Measurements from ENCODE around the gene GBE1. TPM values are rescaled to one million over a fixed set of nuclear protein-coding genes. Genes with fewer than 3 reads are reported as not detected.
"Not testable (repeated sequence)": the region's sequence is repeated elsewhere in the genome, so short reads cannot be mapped to it uniquely, and the experiment has no call there.

GBE1 gene
- total RNA-seq, 1 donor from 2014 or later: 10.9 TPM

- DNase-seq (ENCODE audit: low spot score, unreplicated experiment): no peak
- TF ChIP-seq, protein P1, sequence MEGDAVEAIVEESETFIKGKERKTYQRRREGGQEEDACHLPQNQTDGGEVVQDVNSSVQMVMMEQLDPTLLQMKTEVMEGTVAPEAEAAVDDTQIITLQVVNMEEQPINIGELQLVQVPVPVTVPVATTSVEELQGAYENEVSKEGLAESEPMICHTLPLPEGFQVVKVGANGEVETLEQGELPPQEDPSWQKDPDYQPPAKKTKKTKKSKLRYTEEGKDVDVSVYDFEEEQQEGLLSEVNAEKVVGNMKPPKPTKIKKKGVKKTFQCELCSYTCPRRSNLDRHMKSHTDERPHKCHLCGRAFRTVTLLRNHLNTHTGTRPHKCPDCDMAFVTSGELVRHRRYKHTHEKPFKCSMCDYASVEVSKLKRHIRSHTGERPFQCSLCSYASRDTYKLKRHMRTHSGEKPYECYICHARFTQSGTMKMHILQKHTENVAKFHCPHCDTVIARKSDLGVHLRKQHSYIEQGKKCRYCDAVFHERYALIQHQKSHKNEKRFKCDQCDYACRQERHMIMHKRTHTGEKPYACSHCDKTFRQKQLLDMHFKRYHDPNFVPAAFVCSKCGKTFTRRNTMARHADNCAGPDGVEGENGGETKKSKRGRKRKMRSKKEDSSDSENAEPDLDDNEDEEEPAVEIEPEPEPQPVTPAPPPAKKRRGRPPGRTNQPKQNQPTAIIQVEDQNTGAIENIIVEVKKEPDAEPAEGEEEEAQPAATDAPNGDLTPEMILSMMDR (IDR thresholded peaks at IDR 0.05; ENCODE audit: unreplicated experiment): no peak
- Mint-ChIP-seq H3K4me1 (ENCODE audit: low read depth) (peaks cover 2% of the 10 kb centered on the region), H3K4me3 (ENCODE audit: low read depth) (no peak overlapping the region), H3K27ac (no peak overlapping the region), H3K9me3 (ENCODE audit: low read depth) (peaks cover 13% of the 10 kb centered on the region), H3K36me3 (ENCODE audit: insufficient read depth) (peaks cover 5% of the 10 kb centered on the region), H3K27me3 (no peaks in the 10 kb centered on the region)
These were observed 7.9 kb downstream of the GBE1 start for GRCh38 chr3:81753416-81754027.

DNA sequence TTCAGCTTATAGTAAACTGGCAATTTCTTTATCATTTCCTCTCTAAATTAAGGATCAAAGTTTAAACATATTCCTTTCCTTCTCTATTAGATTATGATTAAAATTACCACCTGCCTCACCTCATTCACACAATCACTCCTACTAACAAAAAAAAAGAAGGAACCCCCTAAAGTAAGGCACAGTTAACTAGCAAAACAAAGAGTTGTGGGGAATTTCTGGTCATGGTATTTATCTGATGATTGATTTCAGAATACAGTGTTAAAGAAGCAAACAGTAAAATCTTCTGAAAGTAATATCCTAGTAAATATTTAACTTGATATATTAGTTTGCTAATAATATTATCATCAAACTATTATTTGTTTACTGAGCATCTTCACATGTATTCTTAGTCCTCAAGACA, 8.8 kb downstream of the GBE1 start:
- Mint-ChIP-seq H3K4me1 (ENCODE audit: low read depth) (peaks cover 2% of the 10 kb centered on the region), H3K4me3 (ENCODE audit: low read depth) (no peak overlapping the region), H3K27me3 (no peaks in the 10 kb centered on the region), H3K27ac (no peak overlapping the region), H3K36me3 (ENCODE audit: insufficient read depth) (peaks cover 5% of the 10 kb centered on the region), H3K9me3 (ENCODE audit: low read depth) (peaks cover 13% of the 10 kb centered on the region)
- TF ChIP-seq, protein P1 (IDR thresholded peaks at IDR 0.05; ENCODE audit: unreplicated experiment): no peak
- no peak for DNase-seq (ENCODE audit: low spot score, unreplicated experiment)

- H3K9me3 Mint-ChIP-seq (ENCODE audit: low read depth): peaks cover 3% of the 10 kb centered on the region
- no peaks in the 10 kb centered on the region for H3K27me3 Mint-ChIP-seq
- H3K27ac Mint-ChIP-seq: no peak overlapping the region
- TF ChIP-seq, protein P1 (IDR thresholded peaks at IDR 0.05; ENCODE audit: unreplicated experiment): no peak
- no peak overlapping the region for H3K4me3 Mint-ChIP-seq (ENCODE audit: low read depth)
- H3K36me3 Mint-ChIP-seq (ENCODE audit: insufficient read depth): peaks cover 1% of the 10 kb centered on the region
- DNase-seq (ENCODE audit: low spot score, unreplicated experiment): no peak
- peaks cover 3% of the 10 kb centered on the region for H3K4me1 Mint-ChIP-seq (ENCODE audit: low read depth)
These were observed 12.2 kb downstream of the GBE1 start for GRCh38 chr3:81749265-81749664.

DNA sequence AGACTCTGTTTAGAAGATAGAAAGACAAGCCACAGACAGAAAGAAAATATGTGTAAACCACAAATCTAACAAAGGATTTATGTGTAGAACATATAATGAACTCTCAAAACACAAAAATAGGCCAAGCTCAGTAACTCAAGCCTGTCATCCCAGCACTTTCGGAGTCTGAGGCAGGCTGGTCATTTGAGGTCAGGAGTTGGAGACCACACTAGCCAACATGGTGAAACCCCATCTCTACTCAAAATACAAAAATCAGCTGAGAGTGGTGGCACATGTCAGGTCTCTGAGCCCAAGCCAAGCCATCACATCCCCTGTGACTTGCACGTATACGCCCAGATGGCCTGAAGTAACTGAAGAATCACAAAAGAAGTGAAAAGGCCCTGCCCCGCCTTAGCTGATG, 14.2 kb downstream of the GBE1 start:
- DNase-seq (ENCODE audit: low spot score, unreplicated experiment); H3K27ac Mint-ChIP-seq; H3K4me1 Mint-ChIP-seq (ENCODE audit: low read depth); H3K9me3 Mint-ChIP-seq (ENCODE audit: low read depth); H3K36me3 Mint-ChIP-seq (ENCODE audit: insufficient read depth); H3K27me3 Mint-ChIP-seq; H3K4me3 Mint-ChIP-seq (ENCODE audit: low read depth): not testable (repeated sequence)

- H3K27ac Mint-ChIP-seq: no peak overlapping the region
- no peak overlapping the region for H3K4me3 Mint-ChIP-seq (ENCODE audit: low read depth)
- TF ChIP-seq, protein P1 (IDR thresholded peaks at IDR 0.05; ENCODE audit: unreplicated experiment): no peak
- no peak for DNase-seq (ENCODE audit: low spot score, unreplicated experiment)
- H3K27me3 Mint-ChIP-seq: no peaks in the 10 kb centered on the region
- H3K4me1 Mint-ChIP-seq (ENCODE audit: low read depth): peaks cover 9% of the 10 kb centered on the region
- no peaks in the 10 kb centered on the region for H3K9me3 Mint-ChIP-seq (ENCODE audit: low read depth)
- no peaks in the 10 kb centered on the region for H3K36me3 Mint-ChIP-seq (ENCODE audit: insufficient read depth)
These were observed 17.1 kb downstream of the GBE1 start for GRCh38 chr3:81744366-81744765.
